Upper lobe of right lung (tissue), 1 donor: ENCODE data around the gene GRIA4. TPM values are rescaled to one million over a fixed set of nuclear protein-coding genes. Genes with fewer than 3 reads are reported as not detected.

Experiments used
- ATAC-seq: fragments of 200-7000 bp; cut with Tn5 transposase; one replicate; pipeline ENCODE4 v1.9.1; 2020; ENCODE audit warnings: mild to moderate bottlenecking, moderate library complexity
- DNase-seq: peaks from one replicate; pipeline ENCODE4 v3.0.0-alpha.2; 2020
- H3K27ac ChIP-seq: fragments of 200-600 bp; one replicate; pipeline ENCODE4 v1.8.0; 2022
- H3K27me3 ChIP-seq: fragments of 200-600 bp; one replicate; pipeline ENCODE4 v1.8.0; 2022; ENCODE audit warnings: mild to moderate bottlenecking
- H3K36me3 ChIP-seq: fragments of 200-600 bp; one replicate; pipeline ENCODE4 v1.8.0; 2022
- H3K4me1 ChIP-seq: fragments of 200-600 bp; one replicate; pipeline ENCODE4 v1.8.0; 2022
- H3K4me3 ChIP-seq: fragments of 200-600 bp; one replicate; pipeline ENCODE4 v1.8.0; 2022; ENCODE audit warnings: mild to moderate bottlenecking
- H3K9me3 ChIP-seq: fragments of 200-600 bp; one replicate; pipeline ENCODE4 v1.8.0; 2022
- intact Hi-C: fragments of 100-400 bp; cut with DNase I; formaldehyde crosslinking; loops from one replicate; pipeline ENCODE4 v1.11.0; 2022
- total RNA-seq: library from RNA; stranded (reverse); fragmentation: NEBNext Ultra II Directional; extraction: Animal tissue kit (Norgen Biotek cat#: 25700); gene quantifications from one replicate; pipeline ENCODE4 v1.2.1, GENCODE V29; 2021
- TF ChIP-seq, protein P1 (sequence below): fragments of 200-600 bp; IDR thresholded peaks from one replicate; pipeline ENCODE4 v1.8.0; 2022; ENCODE audit warnings: antibody characterized with exemption
- donor health status: DM: no; HTN: yes; CAD: no; lungs with severe emphysema.

GRIA4 gene
- total RNA-seq, 1 donor from 2014 or later: not detected

DNA sequence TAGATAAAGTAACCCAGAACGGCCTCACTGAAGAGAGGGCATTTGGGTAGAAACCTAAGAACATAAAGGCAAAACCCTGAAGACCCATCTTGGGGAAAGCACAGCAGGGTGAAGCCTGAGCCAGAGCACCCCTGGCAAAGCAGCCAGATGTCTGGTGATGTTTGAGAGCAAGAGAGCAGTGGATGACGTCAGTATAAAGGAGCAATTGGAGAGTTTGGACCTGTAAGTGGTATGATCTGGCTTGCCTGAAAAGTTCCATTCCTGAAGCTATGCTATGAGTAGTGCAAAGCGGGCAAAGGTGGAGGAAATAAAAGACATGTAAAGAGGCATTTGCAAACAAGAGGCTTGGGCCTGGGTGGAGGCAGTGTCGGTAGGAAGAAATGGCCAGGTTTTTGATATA, 244.4 kb downstream of the GRIA4 start:
- no peak for ATAC-seq
- Histone ChIP-seq H3K27ac (no peak overlapping the region), H3K4me3 (no peak overlapping the region), H3K27me3 (no peaks in the 10 kb centered on the region), H3K36me3 (no peaks in the 10 kb centered on the region), H3K9me3 (no peaks in the 10 kb centered on the region), H3K4me1 (no peaks in the 10 kb centered on the region)
- TF ChIP-seq, protein P1, sequence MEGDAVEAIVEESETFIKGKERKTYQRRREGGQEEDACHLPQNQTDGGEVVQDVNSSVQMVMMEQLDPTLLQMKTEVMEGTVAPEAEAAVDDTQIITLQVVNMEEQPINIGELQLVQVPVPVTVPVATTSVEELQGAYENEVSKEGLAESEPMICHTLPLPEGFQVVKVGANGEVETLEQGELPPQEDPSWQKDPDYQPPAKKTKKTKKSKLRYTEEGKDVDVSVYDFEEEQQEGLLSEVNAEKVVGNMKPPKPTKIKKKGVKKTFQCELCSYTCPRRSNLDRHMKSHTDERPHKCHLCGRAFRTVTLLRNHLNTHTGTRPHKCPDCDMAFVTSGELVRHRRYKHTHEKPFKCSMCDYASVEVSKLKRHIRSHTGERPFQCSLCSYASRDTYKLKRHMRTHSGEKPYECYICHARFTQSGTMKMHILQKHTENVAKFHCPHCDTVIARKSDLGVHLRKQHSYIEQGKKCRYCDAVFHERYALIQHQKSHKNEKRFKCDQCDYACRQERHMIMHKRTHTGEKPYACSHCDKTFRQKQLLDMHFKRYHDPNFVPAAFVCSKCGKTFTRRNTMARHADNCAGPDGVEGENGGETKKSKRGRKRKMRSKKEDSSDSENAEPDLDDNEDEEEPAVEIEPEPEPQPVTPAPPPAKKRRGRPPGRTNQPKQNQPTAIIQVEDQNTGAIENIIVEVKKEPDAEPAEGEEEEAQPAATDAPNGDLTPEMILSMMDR: no peak
- DNase-seq: no peak
- intact Hi-C loops: no loop called here

DNA sequence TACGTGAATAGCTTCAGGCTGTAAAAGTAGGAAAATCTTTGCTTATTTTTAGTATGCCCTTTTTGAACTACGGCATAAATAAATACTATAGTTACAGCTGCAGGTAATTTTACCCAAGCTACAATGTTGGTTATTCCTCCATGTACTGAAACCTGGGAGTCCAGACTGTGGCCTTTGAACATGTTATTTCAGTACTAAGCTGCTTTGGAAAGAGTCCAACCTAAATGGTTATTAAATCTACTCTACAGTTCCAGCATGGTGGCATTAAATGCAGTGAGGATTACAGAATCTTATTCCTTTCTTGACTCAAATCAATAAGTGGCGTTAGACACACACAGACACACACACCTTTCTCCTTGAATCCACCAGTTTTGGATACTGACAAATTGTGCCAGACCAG, 247.1 kb downstream of the GRIA4 start:
- TF ChIP-seq, protein P1: no peak
- intact Hi-C loops: no loop called here
- DNase-seq (no peak), ATAC-seq (no peak)
- H3K36me3 ChIP-seq: no peaks in the 10 kb centered on the region
- H3K27me3 ChIP-seq: no peaks in the 10 kb centered on the region
- H3K27ac ChIP-seq: no peak overlapping the region
- H3K4me3 ChIP-seq: no peak overlapping the region
- no peaks in the 10 kb centered on the region for H3K4me1 ChIP-seq
- H3K9me3 ChIP-seq: no peaks in the 10 kb centered on the region

DNA sequence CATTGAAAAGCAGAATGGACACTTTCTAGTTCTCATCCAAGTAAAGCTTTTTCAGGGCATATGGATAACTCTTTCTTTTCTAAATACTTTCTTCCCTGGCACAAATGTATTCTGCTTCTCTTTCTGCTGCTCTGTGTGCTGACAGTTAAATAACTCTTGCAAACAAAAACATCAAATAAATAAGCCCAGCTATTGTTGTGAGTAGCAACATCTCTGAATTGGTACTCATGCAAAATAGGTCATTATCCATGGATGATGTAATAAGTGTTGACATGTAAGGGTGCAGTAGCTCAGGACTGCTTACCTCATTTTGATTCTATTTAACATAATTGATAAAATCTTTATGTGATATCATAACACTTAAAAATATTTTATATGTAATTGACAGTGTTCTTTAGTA, 247.9 kb downstream of the GRIA4 start:
- no peak for DNase-seq
- H3K9me3 ChIP-seq: no peaks in the 10 kb centered on the region
- no peak overlapping the region for H3K27ac ChIP-seq
- no peaks in the 10 kb centered on the region for H3K36me3 ChIP-seq
- H3K4me1 ChIP-seq: no peaks in the 10 kb centered on the region
- intact Hi-C loops: no loop called here
- no peaks in the 10 kb centered on the region for H3K27me3 ChIP-seq
- no peak overlapping the region for H3K4me3 ChIP-seq
- TF ChIP-seq, protein P1: no peak
- ATAC-seq: no peak

DNA sequence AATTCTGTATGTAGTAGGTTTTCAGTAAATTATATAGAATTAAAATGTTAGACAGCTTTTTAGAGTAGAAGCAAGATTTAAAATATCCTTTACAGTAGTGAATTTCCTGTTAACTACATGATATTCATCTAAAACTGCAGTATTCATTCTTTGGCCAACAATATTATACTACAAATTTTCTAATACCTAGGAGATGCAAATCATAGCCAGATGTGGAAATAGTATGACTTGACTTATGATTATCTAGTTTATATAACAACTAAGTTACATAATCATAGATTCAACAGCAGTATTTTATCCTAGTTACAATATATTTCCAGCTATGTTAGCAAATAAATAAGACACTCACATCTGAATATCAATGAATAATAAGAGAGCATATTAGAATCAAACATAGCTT, 249.0 kb downstream of the GRIA4 start:
- no peak for ATAC-seq
- H3K36me3 ChIP-seq: no peaks in the 10 kb centered on the region
- H3K9me3 ChIP-seq: no peaks in the 10 kb centered on the region
- no peak overlapping the region for H3K27ac ChIP-seq
- no peak overlapping the region for H3K4me3 ChIP-seq
- TF ChIP-seq, protein P1: no peak
- intact Hi-C loops: no loop called here
- no peak for DNase-seq
- no peaks in the 10 kb centered on the region for H3K27me3 ChIP-seq
- no peaks in the 10 kb centered on the region for H3K4me1 ChIP-seq

DNA sequence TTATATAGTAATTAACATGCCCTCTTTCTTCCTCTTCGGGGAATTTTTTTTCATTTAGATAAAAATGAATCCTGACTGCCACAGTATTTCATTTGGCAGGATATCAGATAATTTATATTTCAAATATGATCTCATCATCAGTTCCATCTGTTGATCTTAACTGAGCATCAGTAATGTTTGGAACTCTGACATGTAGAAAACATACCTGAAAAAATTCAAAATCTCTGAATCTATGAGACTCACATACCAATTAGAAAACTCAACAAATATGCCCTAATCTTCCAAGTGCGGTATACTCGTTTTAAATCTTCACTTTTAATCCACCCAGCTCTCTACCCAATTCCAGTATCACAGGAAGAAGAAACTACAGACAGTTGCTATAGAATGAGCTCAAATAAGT, 250.2 kb downstream of the GRIA4 start:
- Histone ChIP-seq H3K4me1 (no peaks in the 10 kb centered on the region), H3K36me3 (no peaks in the 10 kb centered on the region), H3K4me3 (no peak overlapping the region), H3K9me3 (no peaks in the 10 kb centered on the region), H3K27ac (no peak overlapping the region), H3K27me3 (no peaks in the 10 kb centered on the region)
- intact Hi-C loops: no loop called here
- ATAC-seq (no peak), DNase-seq (no peak)
- TF ChIP-seq, protein P1: no peak

DNA sequence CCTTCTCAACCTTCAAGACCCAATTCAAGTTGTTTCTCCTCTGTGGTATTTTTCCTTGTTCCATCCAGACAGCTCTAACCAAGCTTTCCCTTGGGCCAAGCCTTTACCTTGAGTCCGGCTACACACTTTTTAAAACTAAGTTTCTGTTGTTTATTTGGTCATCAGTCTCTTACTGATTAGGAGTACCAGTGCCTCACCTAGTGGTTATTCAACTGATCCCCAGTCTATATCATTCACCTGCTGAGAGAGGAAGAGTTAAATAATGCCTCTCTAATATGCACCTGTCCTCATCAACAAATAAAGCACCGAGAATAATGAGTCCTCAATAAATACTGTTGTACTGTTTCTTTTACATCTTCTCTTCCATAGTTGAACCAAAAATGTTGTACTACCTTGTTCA, 251.4 kb downstream of the GRIA4 start:
- Histone ChIP-seq H3K4me3 (no peak overlapping the region), H3K27ac (no peak overlapping the region), H3K9me3 (no peaks in the 10 kb centered on the region), H3K36me3 (no peaks in the 10 kb centered on the region), H3K4me1 (no peaks in the 10 kb centered on the region), H3K27me3 (no peaks in the 10 kb centered on the region)
- ATAC-seq (no peak), DNase-seq (no peak)
- TF ChIP-seq, protein P1: no peak
- intact Hi-C loops: no loop called here
